KG1 (cell line): ENCODE results near the gene HSD17B1.
"Not testable (repeated sequence)": the region's sequence is repeated elsewhere in the genome, so short reads cannot be mapped to it uniquely, and the experiment has no call there.

Source experiments
- DNase-seq: peaks from one replicate; lab custom pipeline; 2025; lab: John Stamatoyannopoulos, UW

HSD17B1 gene

DNA sequence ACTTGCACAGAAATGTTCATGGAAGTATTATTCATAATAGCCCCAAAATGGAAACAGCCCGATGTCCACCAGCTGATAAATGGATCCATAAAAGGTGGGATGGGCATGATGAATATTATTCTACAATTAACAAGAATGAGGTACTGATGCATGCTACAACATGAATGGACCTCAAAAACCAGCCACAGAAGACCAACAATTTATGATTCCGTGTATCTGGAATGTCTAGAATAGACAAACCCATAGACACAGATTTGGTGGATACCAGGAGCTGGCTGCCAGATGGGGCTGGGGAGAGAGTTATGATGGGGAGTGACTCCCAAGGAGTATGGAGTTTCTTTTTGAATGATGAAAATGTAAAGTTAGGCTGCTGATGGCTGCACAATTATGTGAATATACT lies 27.5 kb upstream of the HSD17B1 start:
- DNase-seq = no peak

DNA sequence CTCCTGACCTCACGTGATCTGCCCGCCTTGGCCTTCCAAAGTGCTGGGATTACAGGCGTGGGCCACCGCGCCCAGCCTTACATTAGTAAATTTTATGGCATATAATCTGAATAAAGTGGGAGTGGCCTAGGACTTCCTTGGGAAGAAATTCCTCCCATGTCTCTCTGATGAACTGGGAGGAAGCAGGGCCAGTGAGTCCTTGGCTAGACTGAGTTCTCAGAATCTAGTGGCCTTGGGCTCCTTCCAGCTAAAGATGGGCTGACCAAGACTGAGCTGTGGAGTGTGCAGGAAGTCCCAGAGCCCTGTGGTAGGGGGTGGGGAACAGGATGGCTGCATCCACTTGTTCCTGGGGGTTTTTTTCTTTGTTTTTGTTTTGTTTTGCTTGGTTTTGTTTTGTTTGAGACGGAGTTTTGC lies 26.7 kb upstream of the HSD17B1 start:
- DNase-seq = no peak

DNA sequence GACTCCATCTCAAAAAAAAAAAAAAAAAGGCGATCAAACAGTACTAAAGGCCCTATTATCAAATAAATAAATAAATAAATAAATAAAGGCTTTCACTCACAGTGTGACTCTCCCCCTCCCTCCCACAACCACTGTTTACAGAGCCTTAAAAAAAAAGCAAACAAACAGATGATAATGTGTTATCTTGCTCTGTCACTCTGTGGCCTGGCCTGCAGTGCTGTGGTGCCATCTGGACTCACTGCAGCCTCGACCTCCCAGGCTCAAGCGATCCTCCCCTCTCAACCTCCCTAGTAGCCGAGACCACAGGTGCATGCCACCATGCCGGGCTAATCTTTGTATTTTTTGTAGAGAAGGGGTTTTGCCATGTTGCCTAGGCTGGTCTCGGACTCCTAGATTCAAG lies 24.8 kb upstream of the HSD17B1 start:
- DNase-seq = no peak

DNA sequence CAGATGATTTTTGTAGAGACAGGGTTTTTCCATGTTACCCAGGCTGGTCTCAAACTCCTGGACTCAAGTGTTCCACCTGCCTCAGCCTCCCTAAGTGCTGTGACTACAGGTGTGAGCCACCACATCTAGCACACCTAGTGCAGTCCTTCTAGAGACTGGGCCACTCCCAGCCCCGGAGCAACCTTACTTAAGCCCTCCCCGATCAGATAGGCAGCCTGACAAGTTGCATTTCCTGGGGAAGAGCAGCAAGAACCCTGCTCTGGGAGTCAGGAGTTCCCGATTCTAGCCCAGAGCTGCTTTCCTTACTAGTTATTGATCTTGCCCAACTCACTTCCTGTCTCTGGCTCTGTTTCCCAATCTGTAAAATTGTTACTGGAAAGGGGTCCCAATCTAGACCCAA lies 23.7 kb upstream of the HSD17B1 start:
- DNase-seq = no peak

DNA sequence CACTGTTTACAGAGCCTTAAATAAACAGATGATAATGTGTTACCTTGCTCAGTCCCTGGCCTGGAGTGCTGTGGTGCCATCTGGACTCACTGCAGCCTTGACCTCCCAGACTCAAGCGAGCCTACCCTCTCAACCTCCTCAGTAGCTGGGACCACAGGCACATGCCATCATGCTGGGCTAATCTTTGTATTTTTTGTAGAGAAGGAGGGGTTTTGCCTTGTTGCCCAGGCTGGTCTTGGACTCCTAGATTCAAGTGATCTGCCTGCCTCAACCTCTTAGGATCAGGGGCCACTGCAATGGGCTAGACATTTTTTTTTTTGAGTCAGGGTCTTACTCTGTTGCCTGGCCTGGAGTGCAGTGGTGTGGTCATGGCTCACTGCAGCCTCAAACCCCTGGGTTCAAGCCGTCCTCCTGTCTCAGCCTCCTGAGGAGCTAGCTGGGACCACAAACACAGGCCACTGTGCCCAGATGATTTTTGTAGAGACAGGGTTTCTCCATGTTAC lies 21.7 kb upstream of the HSD17B1 start:
- peak; percentile 10 for DNase-seq

DNA sequence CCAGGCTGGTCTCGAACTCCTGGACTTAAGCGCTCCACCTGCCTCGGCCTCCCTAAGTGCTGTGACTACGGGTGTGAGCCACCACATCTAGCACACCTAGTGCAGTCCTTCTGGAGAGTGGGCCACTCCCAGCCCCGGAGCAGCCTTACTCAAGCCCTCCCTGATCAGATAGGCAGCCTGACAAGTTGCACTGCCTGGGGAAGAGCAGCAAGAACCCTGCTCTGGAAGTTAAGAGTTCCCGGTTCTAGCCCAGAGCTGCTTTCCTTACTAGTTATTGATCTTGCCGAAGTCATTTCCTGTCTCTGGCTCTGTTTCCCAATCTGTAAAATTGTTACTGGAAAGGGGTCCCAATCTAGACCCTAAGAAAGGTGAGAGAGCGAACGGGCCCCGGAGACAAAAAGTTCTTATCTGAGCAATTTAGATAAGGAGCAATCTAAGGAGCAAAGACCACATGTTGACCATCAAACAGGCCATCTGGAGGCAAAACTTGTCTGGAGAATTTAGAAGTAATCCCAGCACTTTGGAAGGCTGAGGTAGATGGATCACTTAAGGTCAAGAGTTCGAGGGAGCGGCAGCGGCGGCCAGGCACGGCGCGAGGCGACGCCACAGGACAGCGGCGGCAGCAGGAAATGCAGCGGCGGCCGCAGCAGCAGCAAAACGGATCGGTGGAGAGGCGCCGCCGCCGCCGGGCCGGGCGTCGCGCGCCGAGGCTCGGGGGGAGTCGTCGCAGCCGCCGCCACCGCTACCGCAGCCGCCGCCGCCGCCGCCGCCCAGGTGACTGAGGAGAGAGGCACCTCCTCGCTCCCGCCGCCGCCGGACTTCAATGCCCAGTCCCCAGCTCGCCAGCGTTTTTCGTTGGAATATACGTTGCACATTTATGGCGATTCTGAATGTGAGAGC lies 21.0 kb upstream of the HSD17B1 start:
- peak; percentile 52 for DNase-seq

DNA sequence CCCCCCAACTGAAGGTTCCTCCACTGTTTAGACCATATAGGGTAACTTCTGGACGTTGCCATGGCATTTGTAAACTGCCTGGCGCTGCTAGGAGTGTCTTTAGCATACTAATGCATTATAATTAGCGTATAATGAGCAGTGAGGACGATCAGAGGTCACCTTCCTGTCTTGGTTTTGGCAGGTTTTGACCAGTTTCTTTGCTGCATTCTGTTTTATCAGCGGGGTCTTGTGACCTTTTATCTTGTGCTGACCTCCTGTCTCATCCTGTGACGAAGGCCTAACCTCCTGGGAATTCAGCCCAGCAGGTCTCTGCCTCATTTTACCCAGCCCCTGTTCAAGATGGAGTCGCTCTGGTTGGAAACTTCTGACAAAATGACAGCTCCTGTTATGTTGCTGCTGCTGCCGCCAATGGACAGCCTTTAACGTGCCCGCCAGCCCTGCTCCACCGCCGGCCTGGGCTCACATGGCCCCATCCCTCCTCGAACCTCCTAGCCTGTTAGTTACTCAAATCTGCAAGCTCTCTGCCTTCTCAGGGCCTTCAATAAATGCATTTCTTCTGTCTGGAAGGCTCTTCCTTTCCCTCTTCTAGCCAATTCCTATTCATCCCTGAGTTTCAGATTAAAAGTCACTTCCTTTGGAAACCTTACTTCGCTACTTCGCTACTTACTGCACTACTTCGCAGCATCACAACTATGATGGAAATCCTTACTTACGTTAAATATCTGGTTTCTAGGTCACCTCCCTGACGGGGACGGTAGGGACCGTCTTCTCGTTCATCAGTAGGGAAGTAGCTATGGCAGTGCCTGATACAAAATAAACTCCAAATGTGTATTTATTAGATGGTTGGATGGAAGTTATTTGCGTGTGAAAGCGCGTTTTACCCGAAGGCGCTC lies 17.3 kb upstream of the HSD17B1 start:
- no peak for DNase-seq

DNA sequence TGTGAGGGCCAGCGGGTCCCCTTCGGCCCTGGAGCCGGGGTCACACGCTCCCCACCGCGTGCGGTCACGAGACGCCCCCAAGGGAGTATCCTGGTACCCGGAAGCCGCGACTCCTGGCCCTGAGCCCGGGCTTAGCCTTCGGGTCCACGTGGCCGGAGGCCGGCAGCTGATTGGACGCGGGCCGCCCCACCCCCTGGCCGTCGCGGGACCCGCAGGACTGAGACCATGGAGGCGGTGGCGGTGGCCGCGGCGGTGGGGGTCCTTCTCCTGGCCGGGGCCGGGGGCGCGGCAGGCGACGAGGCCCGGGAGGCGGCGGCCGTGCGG lies 16.7 kb upstream of the HSD17B1 start, which contains the start of gene NAGLU:
TSS of gene NAGLU (plus strand) at position 194 of the 324 bp plus-strand sequence. CDS start at position 226, 32 bp downstream.
- DNase-seq = peak; percentile 66

DNA sequence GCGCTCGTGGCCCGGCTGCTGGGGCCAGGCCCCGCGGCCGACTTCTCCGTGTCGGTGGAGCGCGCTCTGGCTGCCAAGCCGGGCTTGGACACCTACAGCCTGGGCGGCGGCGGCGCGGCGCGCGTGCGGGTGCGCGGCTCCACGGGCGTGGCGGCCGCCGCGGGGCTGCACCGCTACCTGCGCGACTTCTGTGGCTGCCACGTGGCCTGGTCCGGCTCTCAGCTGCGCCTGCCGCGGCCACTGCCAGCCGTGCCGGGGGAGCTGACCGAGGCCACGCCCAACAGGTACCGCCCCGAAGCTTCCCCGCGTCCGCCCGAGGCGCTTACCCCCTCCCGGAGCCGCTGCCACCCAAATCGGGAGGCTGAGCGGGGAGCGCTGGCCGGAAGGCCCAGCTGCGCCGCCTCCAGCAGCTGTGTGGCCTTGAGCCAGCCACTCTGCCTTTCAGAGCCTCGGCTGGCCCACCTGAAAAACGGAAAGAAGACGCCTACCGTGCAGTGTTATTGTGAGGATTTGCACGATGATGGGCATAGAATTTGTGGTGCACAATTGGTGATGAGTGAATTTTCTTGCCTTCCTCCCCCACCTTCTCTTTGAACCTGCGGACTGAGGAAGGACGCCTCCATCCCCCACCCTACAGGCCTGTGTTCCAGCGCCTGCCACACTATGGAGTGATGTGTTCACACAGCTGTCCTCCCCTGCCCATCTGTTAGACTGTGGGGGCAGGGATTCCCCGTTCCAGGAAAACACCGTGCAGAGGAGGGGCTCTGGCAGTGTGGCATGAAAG lies 16.2 kb upstream of the HSD17B1 start:
- peak; percentile 24 for DNase-seq

DNA sequence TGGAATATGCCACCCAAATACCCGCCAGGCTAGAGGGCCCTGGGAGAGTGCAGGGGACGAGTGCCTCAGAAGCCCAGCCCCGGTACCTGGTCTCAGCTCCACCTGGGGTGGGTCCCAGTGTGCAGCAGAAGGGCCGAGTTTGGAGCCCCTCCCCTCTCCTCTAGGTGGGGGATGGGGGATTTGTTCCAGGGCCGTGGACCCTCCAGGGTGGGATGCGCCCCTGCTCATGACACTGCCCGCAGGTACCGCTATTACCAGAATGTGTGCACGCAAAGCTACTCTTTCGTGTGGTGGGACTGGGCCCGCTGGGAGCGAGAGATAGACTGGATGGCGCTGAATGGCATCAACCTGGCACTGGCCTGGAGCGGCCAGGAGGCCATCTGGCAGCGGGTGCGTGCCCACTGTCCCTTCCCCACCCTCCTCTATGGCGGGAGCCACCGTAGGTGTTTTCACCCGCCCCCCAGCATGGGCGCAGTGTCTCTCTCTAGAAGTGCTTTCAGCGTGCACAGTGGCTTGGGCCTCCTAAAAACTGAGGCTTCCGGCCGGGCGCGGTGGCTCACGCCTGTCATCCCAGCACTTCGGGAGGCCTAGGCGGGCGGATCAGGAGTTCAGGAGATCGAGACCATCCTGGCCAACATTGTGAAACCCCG lies 15.4 kb upstream of the HSD17B1 start:
- DNase-seq = no peak

DNA sequence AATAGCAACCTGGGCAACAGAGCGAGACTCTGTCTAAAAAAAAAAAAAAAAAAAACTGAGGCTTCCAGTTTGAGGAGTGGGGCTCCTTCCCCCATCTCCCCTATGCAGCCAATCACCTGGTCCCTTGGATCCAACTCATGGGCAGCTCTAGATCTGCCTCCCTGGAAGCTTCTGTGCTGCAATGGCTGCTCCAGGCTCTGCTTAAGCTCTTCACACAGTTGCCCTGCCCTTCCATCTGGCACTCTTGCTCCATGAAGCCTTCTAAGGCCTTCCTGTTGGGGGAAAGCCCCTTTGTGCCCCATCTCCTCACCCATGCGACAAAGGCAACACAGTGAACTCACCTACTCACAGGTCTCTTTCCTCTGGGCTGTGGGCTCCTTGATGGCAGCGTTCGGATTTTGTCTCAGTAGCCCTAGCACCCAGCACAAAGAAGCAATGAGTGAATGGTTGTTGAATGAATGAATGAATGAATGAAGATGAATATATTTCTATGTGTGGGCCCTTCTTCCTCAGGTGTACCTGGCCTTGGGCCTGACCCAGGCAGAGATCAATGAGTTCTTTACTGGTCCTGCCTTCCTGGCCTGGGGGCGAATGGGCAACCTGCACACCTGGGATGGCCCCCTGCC lies 14.8 kb upstream of the HSD17B1 start:
- no peak for DNase-seq

DNA sequence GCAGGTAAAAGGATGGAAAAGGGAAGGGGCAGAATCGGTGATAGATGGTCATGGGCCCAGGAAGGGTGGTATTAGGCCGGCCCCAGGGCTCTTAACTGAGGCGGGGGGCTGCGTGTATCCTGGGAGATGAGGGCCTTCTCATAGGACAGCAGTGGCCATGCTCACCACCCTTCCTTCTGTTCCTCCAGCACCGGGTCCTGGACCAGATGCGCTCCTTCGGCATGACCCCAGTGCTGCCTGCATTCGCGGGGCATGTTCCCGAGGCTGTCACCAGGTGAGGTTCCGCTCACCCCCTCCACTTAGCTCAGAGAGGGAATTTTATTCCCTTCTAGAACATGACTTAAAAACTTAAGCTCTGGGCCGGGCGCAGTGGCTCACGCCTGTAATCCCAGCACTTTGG lies 14.2 kb upstream of the HSD17B1 start:
- no peak for DNase-seq

DNA sequence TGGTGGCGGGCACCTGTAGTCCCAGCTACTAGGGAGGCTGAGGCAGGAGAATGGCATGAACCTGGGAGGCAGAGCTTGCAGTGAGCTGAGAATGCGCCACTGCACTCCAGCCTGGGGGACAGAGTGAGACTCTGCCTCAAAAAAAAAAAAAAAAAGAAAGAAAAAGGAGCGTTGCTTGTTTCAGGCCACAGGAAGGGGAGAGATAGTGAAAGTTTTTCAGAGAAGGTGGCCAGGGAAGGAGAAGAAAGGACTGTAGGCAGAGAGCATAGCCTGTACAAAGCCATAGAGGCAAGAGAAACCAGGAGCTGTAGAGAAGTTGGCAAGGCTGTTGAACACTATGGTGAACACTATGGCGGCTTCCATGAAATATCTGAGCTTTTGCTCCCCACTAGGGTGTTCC lies 12.2 kb upstream of the HSD17B1 start:
- not testable (repeated sequence) for DNase-seq

DNA sequence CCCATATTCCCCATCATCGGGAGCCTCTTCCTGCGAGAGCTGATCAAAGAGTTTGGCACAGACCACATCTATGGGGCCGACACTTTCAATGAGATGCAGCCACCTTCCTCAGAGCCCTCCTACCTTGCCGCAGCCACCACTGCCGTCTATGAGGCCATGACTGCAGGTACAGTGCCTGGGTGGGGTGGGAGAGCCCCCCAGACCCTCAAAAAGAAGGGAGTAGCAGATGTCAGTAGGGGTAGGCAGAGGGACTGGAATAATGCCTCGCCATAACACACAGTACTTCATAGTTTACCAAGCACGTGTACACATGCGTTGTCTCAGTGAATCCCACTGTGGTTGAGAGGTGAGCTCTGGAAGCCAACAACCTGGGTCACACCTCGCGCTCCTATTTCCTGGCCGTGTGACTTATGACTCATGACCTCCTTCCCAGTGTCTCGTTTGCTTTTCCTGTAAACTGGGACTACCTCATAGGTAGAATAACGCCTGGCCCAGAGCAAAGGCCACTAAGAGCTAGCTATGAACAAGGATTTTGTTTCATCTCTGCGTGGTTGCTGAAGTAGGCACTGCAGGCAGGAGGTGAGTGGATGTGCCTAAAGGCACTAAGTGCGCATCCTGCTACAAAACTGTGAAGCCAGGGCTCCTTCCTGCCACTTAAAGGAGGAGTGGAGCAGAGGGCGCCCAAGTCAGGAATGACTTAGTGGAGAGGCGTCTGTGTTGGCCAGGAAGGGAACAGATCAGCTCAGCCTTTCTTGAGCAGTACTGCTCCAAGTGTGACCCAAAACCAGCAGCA lies 11.5 kb upstream of the HSD17B1 start:
- DNase-seq = no peak

DNA sequence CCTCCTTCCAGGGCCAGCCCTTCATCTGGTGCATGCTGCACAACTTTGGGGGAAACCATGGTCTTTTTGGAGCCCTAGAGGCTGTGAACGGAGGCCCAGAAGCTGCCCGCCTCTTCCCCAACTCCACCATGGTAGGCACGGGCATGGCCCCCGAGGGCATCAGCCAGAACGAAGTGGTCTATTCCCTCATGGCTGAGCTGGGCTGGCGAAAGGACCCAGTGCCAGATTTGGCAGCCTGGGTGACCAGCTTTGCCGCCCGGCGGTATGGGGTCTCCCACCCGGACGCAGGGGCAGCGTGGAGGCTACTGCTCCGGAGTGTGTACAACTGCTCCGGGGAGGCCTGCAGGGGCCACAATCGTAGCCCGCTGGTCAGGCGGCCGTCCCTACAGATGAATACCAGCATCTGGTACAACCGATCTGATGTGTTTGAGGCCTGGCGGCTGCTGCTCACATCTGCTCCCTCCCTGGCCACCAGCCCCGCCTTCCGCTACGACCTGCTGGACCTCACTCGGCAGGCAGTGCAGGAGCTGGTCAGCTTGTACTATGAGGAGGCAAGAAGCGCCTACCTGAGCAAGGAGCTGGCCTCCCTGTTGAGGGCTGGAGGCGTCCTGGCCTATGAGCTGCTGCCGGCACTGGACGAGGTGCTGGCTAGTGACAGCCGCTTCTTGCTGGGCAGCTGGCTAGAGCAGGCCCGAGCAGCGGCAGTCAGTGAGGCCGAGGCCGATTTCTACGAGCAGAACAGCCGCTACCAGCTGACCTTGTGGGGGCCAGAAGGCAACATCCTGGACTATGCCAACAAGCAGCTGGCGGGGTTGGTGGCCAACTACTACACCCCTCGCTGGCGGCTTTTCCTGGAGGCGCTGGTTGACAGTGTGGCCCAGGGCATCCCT lies 9.3 kb upstream of the HSD17B1 start:
- DNase-seq = no peak

DNA sequence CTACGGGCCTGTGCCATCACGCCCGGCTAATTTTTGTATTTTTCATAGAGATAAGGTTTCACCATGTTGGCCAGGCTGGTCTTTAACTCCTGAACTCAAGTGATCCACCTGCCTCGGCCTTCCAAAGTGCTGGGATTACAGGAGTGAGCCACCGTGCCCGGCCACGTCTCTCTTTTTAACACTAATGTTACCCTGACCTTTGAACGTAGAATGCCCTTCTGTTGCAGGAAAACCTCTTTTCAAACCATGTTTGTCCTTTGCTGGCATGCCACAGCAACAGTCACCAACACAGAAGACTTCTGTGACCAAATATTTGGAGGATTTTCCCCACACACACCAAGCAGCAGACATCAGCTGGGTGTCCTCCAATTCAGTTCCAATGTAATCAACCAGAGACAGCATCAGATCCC lies 7.8 kb upstream of the HSD17B1 start:
- DNase-seq = no peak

DNA sequence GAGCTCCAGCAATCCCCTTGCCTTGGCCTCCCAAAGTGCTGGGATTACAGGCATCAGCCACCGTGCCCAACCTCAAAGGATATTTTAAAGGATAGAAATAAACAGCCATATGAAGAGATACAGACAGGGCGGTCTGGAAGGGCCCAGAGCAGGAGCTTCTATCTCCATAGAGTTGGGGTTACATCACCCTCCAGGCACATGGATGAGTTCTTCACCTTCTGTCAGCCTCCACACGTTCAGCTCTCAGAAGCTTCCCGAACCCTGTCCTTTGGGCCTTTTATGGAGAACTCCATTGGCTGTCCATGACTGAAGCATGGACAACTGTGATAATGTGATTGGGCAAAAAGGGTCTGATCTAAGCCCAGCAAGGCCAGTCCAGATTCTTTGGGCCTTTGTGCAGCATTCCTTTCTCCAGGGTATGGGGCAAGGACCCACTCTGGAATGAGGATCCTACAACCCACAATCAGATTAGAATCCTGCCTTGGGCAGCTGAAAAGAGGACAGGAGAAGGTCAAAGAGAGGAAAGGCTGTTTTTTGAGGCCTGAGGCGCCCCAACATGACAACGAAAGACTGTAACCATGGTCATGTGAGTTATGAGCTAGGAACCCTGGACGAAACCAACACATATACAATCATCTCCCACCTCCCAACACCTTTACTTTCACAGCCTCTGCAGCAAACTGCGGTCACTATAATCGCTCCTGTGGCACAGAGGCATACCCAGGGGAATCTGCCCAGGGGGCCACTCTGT lies 6.8 kb upstream of the HSD17B1 start:
- not testable (repeated sequence) for DNase-seq

DNA sequence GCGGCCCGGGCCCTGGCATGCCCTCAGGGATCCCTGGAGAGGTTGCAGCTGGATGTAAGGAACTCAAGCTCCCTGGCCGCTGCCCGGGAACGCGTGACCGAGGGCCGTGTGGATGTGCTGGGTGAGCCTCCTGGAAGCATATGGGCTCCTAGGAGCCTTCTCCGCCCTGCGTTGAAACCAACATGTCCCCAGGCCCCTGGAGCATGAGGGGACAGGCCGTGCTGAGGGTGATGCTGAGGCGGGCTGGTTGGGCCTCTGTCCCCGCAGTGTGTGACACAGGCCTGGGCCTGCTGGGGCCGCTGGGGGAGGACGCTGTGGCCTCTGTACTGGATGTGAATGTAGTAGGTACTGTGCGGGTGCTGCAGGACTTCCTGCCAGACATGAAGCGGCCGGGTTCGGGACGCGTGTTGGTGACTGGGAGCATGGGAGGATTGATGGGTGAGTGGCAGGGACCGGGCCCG lies 5.7 kb upstream of the HSD17B1 start:
- DNase-seq = no peak
